AG04450 (cell line): ENCODE results near the gene LRRC28. TPM values are rescaled to one million over a fixed set of nuclear protein-coding genes. Genes with fewer than 3 reads are reported as not detected.

Experiments
- CTCF ChIA-PET: fragments of 300-600, 350-600 bp; formaldehyde crosslinking; extraction: SDS; loops from one replicate; lab custom pipeline; 2022; ENCODE audit warnings: antibody characterized with exemption, inconsistent platforms; lab: Charles Lee
- POLR2A ChIA-PET: fragments of 350-600 bp; formaldehyde crosslinking; extraction: SDS; loops from one replicate; lab custom pipeline; 2021; ENCODE audit warnings: antibody characterized with exemption, inconsistent platforms; lab: Yijun Ruan, JAX
- DNase-seq: peaks from one replicate; pipeline ENCODE4 v3.0.0-alpha.2; 2011; ENCODE audit warnings: low read depth, low spot score
- H3K27ac ChIP-seq: one replicate; pipeline ENCODE4 v1.5.1; 2012; ENCODE audit warnings: low read depth, low read length, control low read depth
- H3K27me3 ChIP-seq: one replicate; pipeline ENCODE4 v1.6.0; 2012; ENCODE audit warnings: low read length; ENCODE audit not compliant: control insufficient read depth, insufficient read depth
- H3K4me3 ChIP-seq: 2 replicates; pipeline ENCODE4 v1.5.1; 2011; ENCODE audit warnings: mild to moderate bottlenecking, low read depth, low read length, control low read depth
- H3K9me3 ChIP-seq: 2 replicates; pipeline ENCODE4 v1.5.1; 2012; ENCODE audit warnings: low read length; ENCODE audit not compliant: control insufficient read depth, insufficient read depth
- polyA plus RNA-seq: library from polyadenylated mRNA; depleted of rRNA; stranded (reverse); fragments of >200 nt; gene quantifications from 2 replicates; pipeline ENCODE4 v1.2.3, GENCODE V29; 2011
- TF ChIP-seq, protein P1 (sequence below): IDR thresholded peaks from 2 replicates; pipeline ENCODE4 v1.5.1; 2011; ENCODE audit warnings: low read depth, low read length, control low read depth, inconsistent platforms

LRRC28 gene
- polyA plus RNA-seq, 1 experiment = 29.8 TPM

- no peak overlapping the region for H3K4me3 ChIP-seq
These were observed 181.2 kb downstream of the LRRC28 start for GRCh38 chr15:99432271-99433025.

DNA sequence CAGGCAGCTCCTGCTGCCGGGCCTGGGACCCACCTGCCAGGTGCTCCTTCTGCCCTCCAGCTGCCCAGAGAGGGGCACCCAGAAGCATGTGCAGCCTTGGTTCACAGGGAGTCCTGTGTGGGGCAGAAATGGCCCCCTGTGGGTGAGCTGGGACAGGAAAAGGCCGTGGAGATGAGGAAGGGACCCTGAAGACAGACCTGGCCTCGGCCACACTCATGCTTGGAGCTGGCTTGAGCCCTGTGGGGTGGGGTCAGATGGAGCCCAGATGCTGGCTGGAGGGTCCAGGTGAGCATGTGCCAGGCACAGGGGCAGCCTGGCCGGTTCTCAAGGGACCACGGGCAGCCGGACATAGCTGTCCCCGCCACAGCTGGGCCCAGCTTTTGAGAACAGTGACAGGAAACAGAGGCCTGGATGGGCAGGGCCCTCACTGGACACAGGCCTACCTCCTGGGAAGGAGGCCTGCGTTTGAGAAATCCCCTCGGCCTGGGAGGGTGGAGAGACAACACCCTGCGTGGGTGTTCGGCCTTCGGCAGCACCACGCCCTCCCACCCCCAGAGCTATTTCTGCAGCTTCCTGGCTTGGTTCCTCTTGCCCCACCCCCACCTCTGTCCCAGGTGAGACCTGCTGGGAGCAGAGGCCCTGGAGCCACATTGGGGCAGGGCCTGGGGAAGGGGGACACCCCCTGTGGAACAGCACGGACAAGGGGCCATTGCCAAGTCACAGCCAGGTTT is 181.9 kb downstream of the LRRC28 start:
- H3K27ac ChIP-seq = no peak overlapping the region
- H3K9me3 ChIP-seq = no peaks in the 10 kb centered on the region; the same call in 1 of the 2 replicates
- ChIA-PET POLR2A (no interaction called here), CTCF (interaction anchor here (2.4 kb wide), 1 partner anchor 271 kb away, joined by 7 read pairs; no protein-coding TSS in a partner anchor)
- H3K4me3 ChIP-seq = no peak overlapping the region
- no peaks in the 10 kb centered on the region for H3K27me3 ChIP-seq
- no peak for DNase-seq
- TF ChIP-seq, protein P1, sequence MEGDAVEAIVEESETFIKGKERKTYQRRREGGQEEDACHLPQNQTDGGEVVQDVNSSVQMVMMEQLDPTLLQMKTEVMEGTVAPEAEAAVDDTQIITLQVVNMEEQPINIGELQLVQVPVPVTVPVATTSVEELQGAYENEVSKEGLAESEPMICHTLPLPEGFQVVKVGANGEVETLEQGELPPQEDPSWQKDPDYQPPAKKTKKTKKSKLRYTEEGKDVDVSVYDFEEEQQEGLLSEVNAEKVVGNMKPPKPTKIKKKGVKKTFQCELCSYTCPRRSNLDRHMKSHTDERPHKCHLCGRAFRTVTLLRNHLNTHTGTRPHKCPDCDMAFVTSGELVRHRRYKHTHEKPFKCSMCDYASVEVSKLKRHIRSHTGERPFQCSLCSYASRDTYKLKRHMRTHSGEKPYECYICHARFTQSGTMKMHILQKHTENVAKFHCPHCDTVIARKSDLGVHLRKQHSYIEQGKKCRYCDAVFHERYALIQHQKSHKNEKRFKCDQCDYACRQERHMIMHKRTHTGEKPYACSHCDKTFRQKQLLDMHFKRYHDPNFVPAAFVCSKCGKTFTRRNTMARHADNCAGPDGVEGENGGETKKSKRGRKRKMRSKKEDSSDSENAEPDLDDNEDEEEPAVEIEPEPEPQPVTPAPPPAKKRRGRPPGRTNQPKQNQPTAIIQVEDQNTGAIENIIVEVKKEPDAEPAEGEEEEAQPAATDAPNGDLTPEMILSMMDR = no peak

More at GRCh38 chr15:99432271-99433025, 181.2 kb downstream of the LRRC28 start:
- no peak for DNase-seq
- Histone ChIP-seq H3K27me3 (no peaks in the 10 kb centered on the region), H3K27ac (no peak overlapping the region), H3K9me3 (no peaks in the 10 kb centered on the region; the same call in 1 of the 2 replicates)
- POLR2A ChIA-PET = no interaction called here
- TF ChIP-seq, protein P1 = no peak
- CTCF ChIA-PET = interaction anchor here (0.6 to 2.4 kb wide), 2 partner anchors 105 to 272 kb away, joined by 3 to 7 read pairs; no protein-coding TSS in a partner anchor

- no peaks in the 10 kb centered on the region; the same call in 1 of the 2 replicates for H3K9me3 ChIP-seq
- H3K4me3 ChIP-seq = no peak overlapping the region
- no peak overlapping the region for H3K27ac ChIP-seq
- no peak for DNase-seq
- TF ChIP-seq, protein P1 = no peak
- ChIA-PET CTCF (interaction anchor here (1.5 to 2.4 kb wide), 2 partner anchors 25 to 270 kb away, joined by 4 to 7 read pairs; no protein-coding TSS in a partner anchor), POLR2A (no interaction called here)
- no peaks in the 10 kb centered on the region for H3K27me3 ChIP-seq
These were observed 182.6 kb downstream of the LRRC28 start for GRCh38 chr15:99433757-99434450.

DNA sequence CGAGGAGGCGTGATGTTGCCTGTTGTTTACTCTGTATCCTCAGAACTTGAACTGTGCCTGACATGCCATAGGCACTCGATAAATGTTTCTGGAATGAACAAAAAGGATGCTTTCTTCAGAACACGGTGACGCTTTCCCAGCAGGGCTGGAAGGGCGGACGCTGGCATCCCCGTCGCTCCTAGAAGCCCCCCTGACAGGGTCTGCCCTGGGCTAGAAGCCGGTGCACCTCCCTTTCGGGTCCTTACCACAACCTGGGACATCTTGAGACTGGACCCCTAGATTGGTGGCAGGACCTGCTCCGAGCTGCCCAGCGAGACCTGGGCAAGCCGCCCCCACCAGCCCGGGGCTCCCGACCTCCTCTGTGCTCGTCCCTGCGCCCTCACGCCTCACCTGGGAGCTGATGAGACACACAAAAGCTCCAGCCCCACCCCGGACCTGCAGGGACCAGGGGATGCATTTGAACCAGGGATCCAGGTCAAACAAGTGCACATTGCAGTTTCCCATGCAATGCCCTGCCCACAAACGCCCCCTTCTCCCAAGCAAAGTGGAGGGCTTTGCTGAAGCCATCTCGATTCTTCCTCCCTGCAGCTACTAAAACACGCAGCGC is 183.3 kb downstream of the LRRC28 start:
- CTCF ChIA-PET = interaction anchor here (1.5 kb wide), 1 partner anchor 26 kb away, joined by 4 read pairs; no protein-coding TSS in a partner anchor
- Histone ChIP-seq H3K9me3 (no peaks in the 10 kb centered on the region; the same call in 1 of the 2 replicates), H3K4me3 (no peak overlapping the region), H3K27me3 (no peaks in the 10 kb centered on the region), H3K27ac (no peak overlapping the region)
- POLR2A ChIA-PET = no interaction called here
- DNase-seq = no peak
- TF ChIP-seq, protein P1 = no peak
